H1 (cell line): ENCODE data around the gene CLEC3A. TPM values are rescaled to one million over a fixed set of nuclear protein-coding genes. Genes with fewer than 3 reads are reported as not detected.

ENCODE experiments used
- BACH1 ChIP-seq: IDR thresholded peaks from 2 replicates; pipeline ENCODE4 v1.6.1; 2012; ENCODE audit warnings: low read length, improper control_type of control experiment
- E2F6 ChIP-seq: IDR thresholded peaks from 2 replicates; pipeline ENCODE4 v1.6.1; 2012; ENCODE audit warnings: inconsistent platforms
- JUN ChIP-seq: IDR thresholded peaks from 2 replicates; pipeline ENCODE4 v1.6.1; 2011; ENCODE audit warnings: low read depth, mild to moderate bottlenecking, improper control_type of control experiment, low read length
- KDM4A ChIP-seq: IDR thresholded peaks from one replicate; pipeline ENCODE4 v1.7.1; 2012; ENCODE audit warnings: low read depth, mild to moderate bottlenecking, moderate library complexity, low read length, inconsistent platforms; ENCODE audit not compliant: severe bottlenecking
- TEAD4 ChIP-seq: IDR thresholded peaks from 2 replicates; pipeline ENCODE4 v1.6.1; 2012; ENCODE audit warnings: low read depth, low read length, inconsistent platforms, mixed read lengths
- polyA plus RNA-seq, 7 experiments: library from polyadenylated mRNA; depleted of rRNA in 3 of 7; stranded (reverse) in 5 of 7; unstranded in 2 of 7; fragments of >200 nt in 5 of 7; fragments of 200-250 nt in 2 of 7; gene quantifications; 1 replicate in 5 of 7; 2 replicates in 1 of 7; 4 replicates in 1 of 7; pipeline versions ENCODE4 v1.2.1 to v1.2.3, GENCODE V29; 2011 to 2013; ENCODE audit warnings: missing spikeins in 2 of 7, mixed read lengths in 2 of 7
- total RNA-seq: library from RNA; stranded (reverse); fragmentation: NEBNext Ultra II Directional; extraction: Animal tissue kit (Norgen Biotek cat#: 25700); gene quantifications from 2 replicates; pipeline ENCODE4 v1.2.1, GENCODE V29; 2021

The CLEC3A gene
- total and polyA plus RNA-seq, 2 of the 8 experiments (the other 6 are each of a cell fraction or from before 2014, with no cell fraction given): not detected

DNA sequence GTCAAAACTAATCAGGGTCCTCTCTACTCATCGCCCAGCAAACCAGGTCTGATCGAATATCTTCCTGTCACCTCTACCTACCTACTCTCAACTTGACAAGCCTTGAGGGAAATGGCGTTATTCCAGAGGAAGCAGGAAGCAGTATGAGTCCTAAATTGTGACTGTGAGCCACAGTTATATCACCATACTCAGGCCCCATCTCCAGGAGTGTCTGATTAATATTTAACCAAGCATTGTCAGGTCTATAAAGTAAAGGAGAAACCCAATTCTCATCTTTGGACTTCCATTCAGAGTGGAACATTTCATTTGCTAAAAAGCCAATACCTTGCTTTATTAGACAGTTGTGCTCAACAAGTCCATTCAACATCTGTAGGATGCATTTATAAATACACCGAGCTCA lies 17.8 kb upstream of the CLEC3A start (continued):
- TF ChIP-seq BACH1 (no peak), TEAD4 (no peak), E2F6 (no peak), KDM4A (no peak), JUN (no peak)
- TF ChIP-seq, all 59 proteins: peak for 0
